ENCODE data around the gene PCNX1.

- no peak for TF ChIP-seq JUNB (CRISPR knock-in tag; conservative IDR thresholded peaks at IDR 0.05)
- TF ChIP-seq CTCF (IDR thresholded peaks at IDR 0.05 in 2 of 3, conservative IDR thresholded peaks at IDR 0.05 in 1 of 3; ENCODE audit: insufficient read depth in 2 of 3, low read depth in 1 of 3, low read length in 3 of 3) = no peak
- no peak for TF ChIP-seq HIVEP1 (CRISPR knock-in tag; IDR thresholded peaks at IDR 0.05)
- no peak for TF ChIP-seq ARHGAP35 (IDR thresholded peaks at IDR 0.05; ENCODE audit: partially characterized antibody)
- TF ChIP-seq POLR2A (conservative IDR thresholded peaks at IDR 0.05) = no peak
- no peak for TF ChIP-seq BACH1 (tag; IDR thresholded peaks at IDR 0.05)
- no peak for TF ChIP-seq ZFPM2 (CRISPR knock-in tag; IDR thresholded peaks at IDR 0.05)
- no peak for TF ChIP-seq ZFP30 (CRISPR knock-in tag; IDR thresholded peaks at IDR 0.05; ENCODE audit: borderline replicate concordance)
- no peak for TF ChIP-seq THAP7 (CRISPR knock-in tag; IDR thresholded peaks at IDR 0.05)
- TF ChIP-seq NUFIP1 (IDR thresholded peaks at IDR 0.05; ENCODE audit: partially characterized antibody) = no peak
Observed at GRCh38 chr14:71119075-71119474, 211.8 kb downstream of the PCNX1 start.
